AG04449 (cell line): ENCODE results near the gene KRT72.
A peak's percentile ranks its signal among the peaks of the same experiment; 100 is the strongest.

Experiments
- CTCF ChIA-PET: fragments of 350-600 bp; formaldehyde crosslinking; extraction: SDS; loops from one replicate; lab custom pipeline; 2021; ENCODE audit warnings: antibody characterized with exemption; lab: Yijun Ruan, JAX
- POLR2A ChIA-PET: fragments of 400-600, 350-600 bp; formaldehyde crosslinking; extraction: SDS; loops from one replicate; lab custom pipeline; 2020; ENCODE audit warnings: antibody characterized with exemption, inconsistent platforms; lab: Yijun Ruan, JAX
- DNase-seq: peaks from one replicate; pipeline ENCODE4 v3.0.0-alpha.2; 2010; ENCODE audit warnings: low read depth, low spot score
- H3K4me3 ChIP-seq: 2 replicates; pipeline ENCODE4 v1.5.1; 2011; ENCODE audit warnings: low read depth, mild to moderate bottlenecking, control low read depth, low read length
- TF ChIP-seq, protein P1 (sequence below): IDR thresholded peaks from one replicate; pipeline ENCODE4 v1.5.1; 2011; ENCODE audit warnings: mild to moderate bottlenecking, moderate library complexity, low read length, control low read depth, inconsistent platforms; ENCODE audit not compliant: insufficient read depth; ENCODE audit errors: missing control alignments

KRT72 gene

DNA sequence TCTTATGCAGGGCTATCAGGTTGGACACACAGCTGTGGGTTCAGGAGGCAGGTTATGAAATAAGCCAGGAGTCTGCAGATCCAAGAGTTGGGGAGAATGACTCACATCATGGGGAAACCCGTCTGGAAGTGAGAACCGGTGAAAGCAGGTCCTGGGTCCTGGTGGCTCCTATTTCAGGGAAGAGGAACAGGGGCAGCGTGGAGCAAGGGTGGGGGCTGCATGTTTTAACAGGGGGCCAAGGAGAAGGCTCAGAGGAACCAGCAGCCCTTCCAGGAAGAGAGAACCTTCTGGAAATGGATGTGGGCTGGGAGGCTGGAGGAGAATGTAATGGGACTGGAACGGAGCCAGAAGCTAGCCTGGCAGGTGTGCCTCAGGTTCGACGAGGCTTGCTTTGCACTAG lies 19.8 kb downstream of the KRT72 start:
- TF ChIP-seq, protein P1, sequence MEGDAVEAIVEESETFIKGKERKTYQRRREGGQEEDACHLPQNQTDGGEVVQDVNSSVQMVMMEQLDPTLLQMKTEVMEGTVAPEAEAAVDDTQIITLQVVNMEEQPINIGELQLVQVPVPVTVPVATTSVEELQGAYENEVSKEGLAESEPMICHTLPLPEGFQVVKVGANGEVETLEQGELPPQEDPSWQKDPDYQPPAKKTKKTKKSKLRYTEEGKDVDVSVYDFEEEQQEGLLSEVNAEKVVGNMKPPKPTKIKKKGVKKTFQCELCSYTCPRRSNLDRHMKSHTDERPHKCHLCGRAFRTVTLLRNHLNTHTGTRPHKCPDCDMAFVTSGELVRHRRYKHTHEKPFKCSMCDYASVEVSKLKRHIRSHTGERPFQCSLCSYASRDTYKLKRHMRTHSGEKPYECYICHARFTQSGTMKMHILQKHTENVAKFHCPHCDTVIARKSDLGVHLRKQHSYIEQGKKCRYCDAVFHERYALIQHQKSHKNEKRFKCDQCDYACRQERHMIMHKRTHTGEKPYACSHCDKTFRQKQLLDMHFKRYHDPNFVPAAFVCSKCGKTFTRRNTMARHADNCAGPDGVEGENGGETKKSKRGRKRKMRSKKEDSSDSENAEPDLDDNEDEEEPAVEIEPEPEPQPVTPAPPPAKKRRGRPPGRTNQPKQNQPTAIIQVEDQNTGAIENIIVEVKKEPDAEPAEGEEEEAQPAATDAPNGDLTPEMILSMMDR: no peak
- no peak overlapping the region for H3K4me3 ChIP-seq
- ChIA-PET CTCF (interaction anchor here (0.7 to 23.1 kb wide), 18 partner anchors 11 to 556 kb away, joined by 3 to 951 read pairs (median 6); partner anchors contain the start of gene KRT74), POLR2A (interaction anchor here (0.6 kb wide), 1 partner anchor 297 kb away, joined by 4 read pairs; no protein-coding TSS in a partner anchor)
- DNase-seq: peak; percentile 7

DNA sequence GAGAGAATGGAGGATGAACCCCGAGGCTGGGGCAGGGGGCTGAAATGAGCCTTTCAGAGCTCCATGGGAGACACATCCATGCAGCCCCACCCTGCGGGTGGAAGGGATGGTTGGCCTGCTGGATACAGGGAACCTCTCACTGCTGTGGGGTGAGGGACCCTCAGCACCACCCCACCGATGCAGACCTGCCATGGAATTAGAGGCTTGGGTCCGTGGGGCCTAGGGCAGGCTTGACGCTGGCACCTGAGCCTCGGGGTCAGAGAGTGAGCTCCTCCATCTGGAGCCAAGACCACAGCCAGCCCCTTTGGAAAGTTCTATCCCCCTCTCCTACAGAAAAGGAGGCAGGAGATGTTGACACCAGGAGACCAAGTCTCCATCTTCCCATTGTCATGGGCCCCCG lies 20.2 kb downstream of the KRT72 start:
- TF ChIP-seq, protein P1: no peak
- POLR2A ChIA-PET: interaction anchor here (0.6 kb wide), 1 partner anchor 297 kb away, joined by 4 read pairs; no protein-coding TSS in a partner anchor
- H3K4me3 ChIP-seq: no peak overlapping the region
- no peak for DNase-seq
- CTCF ChIA-PET: interaction anchor here (0.7 to 23.1 kb wide), 8 partner anchors 11 to 424 kb away, joined by 3 to 951 read pairs (median 19); partner anchors contain the start of gene KRT74

DNA sequence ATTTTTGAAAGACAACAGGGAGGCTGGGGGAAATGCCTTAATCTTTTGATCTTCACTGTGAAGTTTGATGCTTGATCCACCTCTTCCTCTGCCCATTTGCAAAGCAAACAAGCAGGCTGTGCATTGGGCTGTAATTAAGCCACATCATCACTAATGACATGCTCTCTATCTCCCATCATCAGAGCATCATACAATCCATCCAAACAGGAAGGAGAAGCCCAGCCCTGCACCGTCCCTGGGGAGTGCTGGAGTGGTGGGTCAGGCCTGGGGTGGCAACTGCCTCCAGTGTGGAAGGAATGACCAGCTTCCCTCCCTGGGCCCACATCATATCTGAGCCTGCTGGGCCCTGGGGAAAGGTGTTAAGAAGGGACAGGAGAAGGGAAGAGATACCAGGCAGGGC lies 20.8 kb downstream of the KRT72 start:
- CTCF ChIA-PET: interaction anchor here (0.7 to 23.1 kb wide), 9 partner anchors 10 to 424 kb away, joined by 3 to 951 read pairs (median 8); partner anchors contain the start of gene KRT74
- POLR2A ChIA-PET: no interaction called here
- TF ChIP-seq, protein P1: no peak
- no peak overlapping the region for H3K4me3 ChIP-seq
- DNase-seq: no peak

DNA sequence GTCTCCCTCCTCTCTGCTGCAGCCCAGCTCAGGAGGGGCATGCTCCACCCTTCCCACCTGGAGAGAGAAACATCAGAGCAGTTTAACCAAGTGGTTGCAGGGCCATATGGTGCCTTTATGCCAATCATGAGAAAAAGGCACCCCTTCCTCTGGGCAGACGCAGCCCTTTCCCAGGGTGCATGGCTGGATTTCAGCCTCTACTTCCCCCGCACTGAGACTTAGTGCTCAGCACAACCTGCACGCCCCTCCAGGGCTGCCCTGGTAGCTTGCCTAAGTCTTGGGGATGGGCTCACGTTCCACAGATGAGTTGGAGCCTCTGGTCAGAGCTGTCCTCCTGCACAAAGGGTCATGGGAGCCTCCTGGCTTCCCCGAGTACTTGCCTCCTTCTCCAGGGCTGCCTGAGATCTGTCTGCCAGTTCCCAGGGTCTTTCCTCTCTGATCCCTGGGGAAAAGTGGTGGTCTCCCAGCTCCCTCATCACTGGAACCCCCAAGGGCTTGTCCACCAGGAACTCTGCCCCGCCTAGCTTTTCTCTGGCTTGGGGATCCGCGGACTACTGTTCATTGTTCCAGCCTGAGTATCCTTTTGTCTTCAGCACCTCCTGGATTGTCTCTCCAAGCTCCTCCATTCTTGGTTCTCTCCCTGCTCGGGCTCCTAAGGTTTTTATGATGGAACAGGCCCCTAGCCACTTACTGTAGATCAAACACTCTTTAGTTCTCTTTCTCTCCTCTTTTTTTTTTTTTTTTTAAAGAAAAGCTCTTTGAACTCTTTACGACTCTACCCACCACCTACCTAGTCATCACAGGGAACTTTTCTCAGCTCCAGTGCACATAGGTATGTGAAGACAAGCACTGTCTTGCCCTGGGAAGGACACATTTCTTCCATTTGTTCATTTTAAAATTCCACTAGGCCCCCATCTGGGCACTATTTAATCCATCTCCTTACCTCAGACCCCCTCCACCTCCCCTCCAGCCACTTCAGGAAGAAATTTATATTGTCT lies 21.5 kb downstream of the KRT72 start:
- no peak overlapping the region for H3K4me3 ChIP-seq
- ChIA-PET CTCF (interaction anchor here (0.9 to 23.1 kb wide), 8 partner anchors 10 to 423 kb away, joined by 3 to 951 read pairs (median 18); partner anchors contain the start of gene KRT74), POLR2A (interaction anchor here (0.6 kb wide), 1 partner anchor 103 kb away, joined by 3 read pairs; no protein-coding TSS in a partner anchor)
- TF ChIP-seq, protein P1: no peak
- no peak for DNase-seq

DNA sequence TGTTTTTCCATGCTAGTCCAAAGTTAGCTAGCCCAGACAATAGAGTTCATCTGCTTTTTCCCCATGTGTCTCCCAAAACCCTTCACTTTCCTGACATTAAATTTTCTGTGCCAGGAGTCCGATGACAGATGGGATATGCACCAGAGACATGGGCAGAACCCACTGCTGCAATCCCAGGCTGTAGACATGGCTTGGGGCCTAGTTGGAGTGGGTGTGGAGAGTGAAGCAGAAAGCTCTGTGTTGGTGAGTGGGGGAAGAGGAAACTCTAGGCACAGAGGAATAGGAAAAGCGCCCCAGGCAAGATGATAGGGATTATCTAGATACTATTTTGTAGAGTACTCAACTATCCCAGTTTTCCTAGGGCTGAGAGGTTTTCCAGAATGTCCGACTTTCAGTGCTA lies 22.8 kb downstream of the KRT72 start:
- TF ChIP-seq, protein P1: no peak
- no peak overlapping the region for H3K4me3 ChIP-seq
- ChIA-PET POLR2A (interaction anchor here (0.9 kb wide), 1 partner anchor 431 kb away, joined by 3 read pairs; no protein-coding TSS in a partner anchor), CTCF (interaction anchor here (0.6 to 23.1 kb wide), 6 partner anchors 8 to 422 kb away, joined by 3 to 951 read pairs (median 54); partner anchors contain the start of gene KRT74)
- DNase-seq: no peak

DNA sequence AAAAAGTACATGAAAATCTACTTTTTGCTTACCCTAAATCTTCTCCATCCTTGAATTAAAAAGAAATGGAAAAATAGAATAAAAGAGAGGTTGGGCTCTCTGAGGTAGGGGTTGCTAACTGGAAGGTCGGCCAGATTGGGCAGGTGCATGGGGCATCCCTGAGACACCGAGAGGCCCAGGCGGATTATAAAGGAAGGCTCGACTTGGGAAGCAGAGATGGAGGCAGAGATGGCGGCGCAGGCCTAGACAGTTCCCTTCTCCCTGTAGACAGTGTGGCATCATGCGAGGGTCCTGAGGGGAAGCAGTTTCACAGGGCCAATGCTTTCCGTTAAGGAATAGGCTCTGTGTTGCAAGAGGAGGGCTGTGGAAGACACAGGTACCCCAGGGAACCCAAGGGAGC lies 23.9 kb downstream of the KRT72 start:
- POLR2A ChIA-PET: no interaction called here
- H3K4me3 ChIP-seq: no peak overlapping the region
- TF ChIP-seq, protein P1: no peak
- no peak for DNase-seq
- CTCF ChIA-PET: interaction anchor here (1.0 to 23.1 kb wide), 2 partner anchors 205 to 297 kb away, joined by 3 to 951 read pairs; no protein-coding TSS in a partner anchor
